ENCODE measurements around the gene POU2F1. TPM values are rescaled to one million over a fixed set of nuclear protein-coding genes. Genes with fewer than 3 reads are reported as not detected.

The POU2F1 gene
- 4.2 TPM for polyA plus RNA-seq (2013, experiment 1 of 2)
- 3.8 TPM for polyA plus RNA-seq (2013, experiment 2 of 2)

DNA sequence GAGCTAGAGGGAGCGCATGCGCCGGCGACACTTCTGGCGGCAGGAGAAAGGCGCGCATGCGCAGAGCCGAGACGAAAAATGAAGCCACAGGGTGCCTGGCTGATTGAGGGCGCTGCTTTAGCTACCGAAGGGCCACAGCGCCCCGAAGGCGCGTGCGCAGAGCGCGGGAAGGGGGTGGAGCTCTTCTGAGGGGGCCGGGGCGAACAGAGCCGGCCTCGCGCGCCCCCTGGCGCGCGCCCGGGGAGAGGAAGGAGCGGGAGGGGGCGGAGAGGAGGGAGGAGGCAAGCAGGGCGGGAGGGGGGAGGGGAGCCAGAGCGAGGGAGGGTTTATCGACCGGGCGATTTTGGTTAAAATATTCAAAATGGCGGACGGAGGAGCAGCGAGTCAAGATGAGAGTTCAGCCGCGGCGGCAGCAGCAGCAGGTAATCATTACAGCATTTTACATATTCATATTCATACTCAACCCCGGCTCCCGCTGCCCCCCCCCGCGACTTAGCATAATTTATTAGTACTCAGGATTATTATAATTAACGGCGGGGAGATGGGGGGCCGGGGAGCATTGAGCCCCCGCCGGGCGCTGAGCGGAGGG lies at the start of gene POU2F1:
POU2F1 (plus strand) TSS at position 350 of the 589 bp plus-strand sequence; CDS start at position 362, 12 bp downstream.
- Histone ChIP-seq H2BK120ac (ENCODE audit: low read depth, low read length) (peak within 1 kb of the TSS; percentile 85), H3K4ac (ENCODE audit: low read depth in 1 of 2, low read length in 2 of 2) (peak within 1 kb of the TSS in 1 of 2 experiments; percentile 69)
- 0% methylated on average over 21 of the region's 53 CpGs for WGBS

DNA sequence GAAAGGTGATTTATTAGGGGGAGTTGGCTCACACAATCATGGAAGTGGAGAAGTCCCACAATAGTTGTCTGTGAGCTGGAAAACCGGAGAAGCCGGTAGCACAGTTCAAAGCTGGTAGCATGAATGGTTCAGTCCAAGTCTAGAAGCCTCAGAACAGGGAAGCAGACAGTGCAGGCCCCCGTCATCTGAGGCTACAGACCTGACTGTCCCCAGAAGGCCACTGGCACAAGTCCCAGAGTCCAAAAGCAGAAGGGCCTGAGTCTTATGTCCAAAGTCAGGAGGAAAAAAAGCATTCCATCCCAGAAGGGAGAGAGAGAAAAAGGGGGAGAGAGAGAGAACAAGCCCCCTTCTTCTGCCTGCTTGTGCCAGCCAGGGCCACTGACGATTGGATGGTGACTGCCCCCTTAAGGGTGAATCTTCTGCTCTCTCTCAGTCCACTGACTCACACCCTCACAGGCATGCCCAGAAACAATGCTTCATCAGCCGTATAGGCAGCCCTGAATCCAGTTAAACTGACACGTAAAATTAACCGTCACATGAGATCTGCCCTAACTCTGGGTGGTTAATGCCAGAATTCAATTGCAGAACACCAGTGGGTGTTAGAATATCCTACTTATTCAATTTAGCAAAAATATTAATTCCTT lies 49.3 kb upstream of the POU2F1 start:
- Histone ChIP-seq H2BK15ac (ENCODE audit: low read depth, poor library complexity, severe bottlenecking) (no peak overlapping the region), H2AK5ac (ENCODE audit: low read length, severe bottlenecking) (peak overlapping the region; percentile 23), H3K14ac (ENCODE audit: low read length in 2 of 2) (no peak overlapping the region), H3K23ac (ENCODE audit: low read length in 2 of 2) (no peak overlapping the region), H3K18ac (ENCODE audit: low read depth in 1 of 2, low read length in 2 of 2) (no peak overlapping the region), H4K91ac (ENCODE audit: low read length) (no peak overlapping the region), H3K9me3 (ENCODE audit: control insufficient read depth, low read length) (peaks cover 8% of the 10 kb centered on the region), H2BK5ac (ENCODE audit: low read depth, low read length, poor library complexity, severe bottlenecking) (no peak overlapping the region), H2BK120ac (ENCODE audit: low read depth, low read length) (no peak overlapping the region), H3K9ac (ENCODE audit: low read length) (no peak overlapping the region), H4K8ac (ENCODE audit: low read length) (no peak overlapping the region), H3K4me1 (ENCODE audit: control insufficient read depth, insufficient read depth, low read depth, low read length) (peaks cover 15% of the 10 kb centered on the region), H3K79me1 (replicated peaks; ENCODE audit: low read length, poor library complexity, severe bottlenecking) (no peaks in the 10 kb centered on the region), H3K4me3 (ENCODE audit: insufficient read depth in 1 of 2, low read depth in 1 of 2, low read length in 2 of 2) (no peak overlapping the region), H3K4ac (ENCODE audit: low read depth in 1 of 2, low read length in 2 of 2) (no peak overlapping the region), H2AFZ (ENCODE audit: low read depth, low read length) (no peak overlapping the region), H3K4me2 (ENCODE audit: low read length, poor library complexity, severe bottlenecking) (no peak overlapping the region), H3K27ac (ENCODE audit: low read length, poor library complexity, severe bottlenecking) (no peak overlapping the region), H2BK12ac (ENCODE audit: low read length in 2 of 2) (no peak overlapping the region), H3K36me3 (ENCODE audit: control insufficient read depth in 1 of 2, insufficient read depth in 2 of 2, low read depth in 1 of 2, low read length in 2 of 2) (no peaks in the 10 kb centered on the region), H3K27me3 (ENCODE audit: control insufficient read depth in 1 of 2, insufficient read depth in 1 of 2, low read length in 2 of 2) (peaks cover 8 to 42% of the 10 kb centered on the region in 2 experiments)
- no peak for DNase-seq
- WGBS, result 72% methylated on average over 7 of the region's 7 CpGs

More for the DNA sequence above, at the start of gene POU2F1:
- H2BK12ac ChIP-seq (ENCODE audit: low read length in 2 of 2), result peak within 1 kb of the TSS in 1 of 2 experiments; percentile 63
- DNase-seq, result peak; percentile 97
- H3K27me3 ChIP-seq (ENCODE audit: control insufficient read depth in 1 of 2, insufficient read depth in 1 of 2, low read length in 2 of 2), result no peaks in the 10 kb centered on the region
- H2AFZ ChIP-seq (ENCODE audit: low read depth, low read length), result peak within 1 kb of the TSS; percentile 99
- peak within 1 kb of the TSS; percentile 54 for H4K8ac ChIP-seq (ENCODE audit: low read length)
- H3K4me1 ChIP-seq (ENCODE audit: control insufficient read depth, insufficient read depth, low read depth, low read length), result peaks cover 2% of the 10 kb centered on the region
- peak within 1 kb of the TSS; percentile 80 for H4K91ac ChIP-seq (ENCODE audit: low read length)
- no peaks in the 10 kb centered on the region for H3K9me3 ChIP-seq (ENCODE audit: control insufficient read depth, low read length)
- peaks cover 3% of the 10 kb centered on the region for H3K79me1 ChIP-seq (replicated peaks; ENCODE audit: low read length, poor library complexity, severe bottlenecking)
- peak within 1 kb of the TSS; percentile 84 to 86 for H3K18ac ChIP-seq (ENCODE audit: low read depth in 1 of 2, low read length in 2 of 2)
- H2AK5ac ChIP-seq (ENCODE audit: low read length, severe bottlenecking), result no peak within 1 kb of the TSS
- H2BK5ac ChIP-seq (ENCODE audit: low read depth, low read length, poor library complexity, severe bottlenecking), result peak within 1 kb of the TSS; percentile 62
- peak within 1 kb of the TSS; percentile 69 for H2BK15ac ChIP-seq (ENCODE audit: low read depth, poor library complexity, severe bottlenecking)
- H3K4me2 ChIP-seq (ENCODE audit: low read length, poor library complexity, severe bottlenecking), result peak within 1 kb of the TSS; percentile 99
- peak within 1 kb of the TSS; percentile 78 for H3K27ac ChIP-seq (ENCODE audit: low read length, poor library complexity, severe bottlenecking)
- H3K23ac ChIP-seq (ENCODE audit: low read length in 2 of 2), result no peak within 1 kb of the TSS
- peak within 1 kb of the TSS; percentile 94 for H3K9ac ChIP-seq (ENCODE audit: low read length)
- H3K36me3 ChIP-seq (ENCODE audit: control insufficient read depth in 1 of 2, insufficient read depth in 2 of 2, low read depth in 1 of 2, low read length in 2 of 2), result no peaks in the 10 kb centered on the region
- H3K14ac ChIP-seq (ENCODE audit: low read length in 2 of 2), result peak within 1 kb of the TSS in 1 of 2 experiments; percentile 95
- peak within 1 kb of the TSS; percentile 88 to 99 for H3K4me3 ChIP-seq (ENCODE audit: insufficient read depth in 1 of 2, low read depth in 1 of 2, low read length in 2 of 2)

DNA sequence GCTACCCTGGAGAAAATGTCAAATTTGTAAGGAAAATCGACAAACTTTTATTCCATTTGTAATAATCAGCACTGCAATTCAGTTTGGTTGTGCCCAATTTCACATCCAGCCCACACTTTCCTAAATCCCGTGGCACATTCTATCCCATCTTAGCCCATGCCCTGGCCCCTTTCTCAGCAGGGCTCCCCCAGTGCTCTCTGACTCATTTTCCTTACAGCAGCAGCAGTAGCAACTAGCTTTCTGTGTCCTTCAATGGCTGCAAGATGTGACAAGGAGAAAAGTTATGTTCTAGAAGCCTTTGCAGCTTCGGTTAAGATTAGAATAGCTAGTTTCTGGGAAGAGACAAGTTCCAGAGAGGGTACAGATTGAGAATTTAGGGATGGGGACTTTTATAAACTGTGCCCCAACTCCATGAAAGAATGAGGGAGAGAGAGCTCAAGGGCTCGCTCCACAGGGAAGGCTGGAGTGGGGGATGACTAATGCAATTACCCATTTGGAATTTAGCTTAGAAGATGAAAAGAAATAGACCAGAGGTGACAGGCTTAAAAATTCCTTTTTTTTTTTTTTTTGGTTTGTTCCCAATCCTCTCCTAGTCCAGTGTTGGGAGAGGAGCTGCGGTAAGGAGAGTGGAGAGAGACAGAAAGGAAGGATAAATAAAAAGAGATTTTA lies 47.0 kb upstream of the POU2F1 start:
- no peaks in the 10 kb centered on the region for H3K36me3 ChIP-seq (ENCODE audit: control insufficient read depth in 1 of 2, insufficient read depth in 2 of 2, low read depth in 1 of 2, low read length in 2 of 2)
- H3K9me3 ChIP-seq (ENCODE audit: control insufficient read depth, low read length), result no peaks in the 10 kb centered on the region
- peak overlapping the region; percentile 61 for H3K27ac ChIP-seq (ENCODE audit: low read length, poor library complexity, severe bottlenecking)
- H3K4me2 ChIP-seq (ENCODE audit: low read length, poor library complexity, severe bottlenecking), result peak overlapping the region; percentile 44
- DNase-seq, result peak; percentile 50
- H3K14ac ChIP-seq (ENCODE audit: low read length in 2 of 2), result no peak overlapping the region
- 31% methylated on average over 4 of the region's 5 CpGs for WGBS
- no peak overlapping the region for H2AFZ ChIP-seq (ENCODE audit: low read depth, low read length)
- H4K91ac ChIP-seq (ENCODE audit: low read length), result no peak overlapping the region
- H2BK5ac ChIP-seq (ENCODE audit: low read depth, low read length, poor library complexity, severe bottlenecking), result no peak overlapping the region
- no peak overlapping the region for H2BK12ac ChIP-seq (ENCODE audit: low read length in 2 of 2)
- peak overlapping the region; percentile 23 for H2AK5ac ChIP-seq (ENCODE audit: low read length, severe bottlenecking)
- H3K4ac ChIP-seq (ENCODE audit: low read depth in 1 of 2, low read length in 2 of 2), result no peak overlapping the region
- no peak overlapping the region for H3K23ac ChIP-seq (ENCODE audit: low read length in 2 of 2)
- H4K8ac ChIP-seq (ENCODE audit: low read length), result no peak overlapping the region
- peaks cover 12% of the 10 kb centered on the region for H3K4me1 ChIP-seq (ENCODE audit: control insufficient read depth, insufficient read depth, low read depth, low read length)
- no peak overlapping the region for H3K9ac ChIP-seq (ENCODE audit: low read length)
- H2BK15ac ChIP-seq (ENCODE audit: low read depth, poor library complexity, severe bottlenecking), result no peak overlapping the region
- H3K79me1 ChIP-seq (replicated peaks; ENCODE audit: low read length, poor library complexity, severe bottlenecking), result no peaks in the 10 kb centered on the region
- peaks cover 4 to 41% of the 10 kb centered on the region in 2 experiments for H3K27me3 ChIP-seq (ENCODE audit: control insufficient read depth in 1 of 2, insufficient read depth in 1 of 2, low read length in 2 of 2)
- H3K4me3 ChIP-seq (ENCODE audit: insufficient read depth in 1 of 2, low read depth in 1 of 2, low read length in 2 of 2), result no peak overlapping the region
- H3K18ac ChIP-seq (ENCODE audit: low read depth in 1 of 2, low read length in 2 of 2), result no peak overlapping the region
- H2BK120ac ChIP-seq (ENCODE audit: low read depth, low read length), result no peak overlapping the region

DNA sequence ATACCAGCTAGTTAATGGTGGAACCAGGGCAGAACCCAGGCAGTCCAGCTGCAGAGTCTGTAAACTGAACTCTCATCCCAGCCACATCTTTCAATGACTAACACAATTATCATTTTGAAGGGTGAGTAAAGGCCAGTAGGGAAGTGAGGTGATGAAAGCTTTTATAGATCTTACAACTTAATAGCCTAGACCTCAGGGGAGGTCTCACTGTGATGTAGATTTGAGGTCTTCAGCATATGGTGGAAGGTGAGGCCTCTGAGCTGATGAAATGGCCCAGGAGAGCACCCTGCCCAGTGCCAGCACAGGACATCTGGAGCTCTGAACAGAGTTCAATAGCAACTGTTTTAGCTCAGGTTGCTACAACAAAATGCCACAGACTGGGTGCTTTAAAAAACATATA lies 44.8 kb upstream of the POU2F1 start:
- peaks cover 0 to 48% of the 10 kb centered on the region in 2 experiments for H3K27me3 ChIP-seq (ENCODE audit: control insufficient read depth in 1 of 2, insufficient read depth in 1 of 2, low read length in 2 of 2)
- no peak overlapping the region for H4K8ac ChIP-seq (ENCODE audit: low read length)
- no peak overlapping the region for H2BK5ac ChIP-seq (ENCODE audit: low read depth, low read length, poor library complexity, severe bottlenecking)
- no peak overlapping the region for H3K27ac ChIP-seq (ENCODE audit: low read length, poor library complexity, severe bottlenecking)
- H3K4me3 ChIP-seq (ENCODE audit: insufficient read depth in 1 of 2, low read depth in 1 of 2, low read length in 2 of 2), result no peak overlapping the region
- no peak overlapping the region for H3K4me2 ChIP-seq (ENCODE audit: low read length, poor library complexity, severe bottlenecking)
- H3K18ac ChIP-seq (ENCODE audit: low read depth in 1 of 2, low read length in 2 of 2), result no peak overlapping the region
- no peak overlapping the region for H3K9ac ChIP-seq (ENCODE audit: low read length)
- no peak overlapping the region for H2AK5ac ChIP-seq (ENCODE audit: low read length, severe bottlenecking)
- H3K79me1 ChIP-seq (replicated peaks; ENCODE audit: low read length, poor library complexity, severe bottlenecking), result no peaks in the 10 kb centered on the region
- no peak overlapping the region for H2BK15ac ChIP-seq (ENCODE audit: low read depth, poor library complexity, severe bottlenecking)
- H3K4me1 ChIP-seq (ENCODE audit: control insufficient read depth, insufficient read depth, low read depth, low read length), result peaks cover 12% of the 10 kb centered on the region
- no peak overlapping the region for H3K23ac ChIP-seq (ENCODE audit: low read length in 2 of 2)
- H3K36me3 ChIP-seq (ENCODE audit: control insufficient read depth in 1 of 2, insufficient read depth in 2 of 2, low read depth in 1 of 2, low read length in 2 of 2), result no peaks in the 10 kb centered on the region
- no peaks in the 10 kb centered on the region for H3K9me3 ChIP-seq (ENCODE audit: control insufficient read depth, low read length)
- H2AFZ ChIP-seq (ENCODE audit: low read depth, low read length), result no peak overlapping the region
- no peak overlapping the region for H3K14ac ChIP-seq (ENCODE audit: low read length in 2 of 2)
- no peak overlapping the region for H4K91ac ChIP-seq (ENCODE audit: low read length)
- no peak for DNase-seq
- H2BK120ac ChIP-seq (ENCODE audit: low read depth, low read length), result no peak overlapping the region
- H3K4ac ChIP-seq (ENCODE audit: low read depth in 1 of 2, low read length in 2 of 2), result no peak overlapping the region
- no peak overlapping the region for H2BK12ac ChIP-seq (ENCODE audit: low read length in 2 of 2)

All from mesenchymal stem cell (in vitro differentiated cells and primary cell).